Activated CD8-positive, alpha-beta memory T cell treated with anti-CD3 and anti-CD28 coated beads, Interleukin-2, amount 50 U/mL, for 24 hours (primary cell): Measurements from ENCODE around the gene ATOX1.
"Not testable (repeated sequence)": the region's sequence is repeated elsewhere in the genome, so short reads cannot be mapped to it uniquely, and the experiment has no call there.

Source experiments
- DNase-seq: peaks from one replicate; pipeline ENCODE4 v3.0.0-alpha.2; 2020; ENCODE audit errors: extremely low read depth

ATOX1 gene

GRCh38 chr5:151733358-151734063 lies 24.9 kb downstream of the ATOX1 start:
- no peak for DNase-seq

- DNase-seq, result no peak
These were observed 28.1 kb downstream of the ATOX1 start for GRCh38 chr5:151730381-151730780.

GRCh38 chr5:151729597-151729996 lies 28.8 kb downstream of the ATOX1 start:
- not testable (repeated sequence) for DNase-seq

- DNase-seq, result no peak
These were observed 34.1 kb downstream of the ATOX1 start for GRCh38 chr5:151724360-151724759.

- DNase-seq, result no peak
These were observed 35.9 kb downstream of the ATOX1 start for GRCh38 chr5:151722546-151722945.

GRCh38 chr5:151721812-151722391 lies 36.5 kb downstream of the ATOX1 start:
- DNase-seq, result no peak

- no peak for DNase-seq
These were observed 37.3 kb downstream of the ATOX1 start for GRCh38 chr5:151721087-151721646.

GRCh38 chr5:151720215-151720614 lies 38.2 kb downstream of the ATOX1 start:
- no peak for DNase-seq

GRCh38 chr5:151719228-151720000 lies 39.0 kb downstream of the ATOX1 start:
- no peak for DNase-seq

- DNase-seq, result no peak
These were observed 39.8 kb downstream of the ATOX1 start for GRCh38 chr5:151718646-151719045.

- no peak for DNase-seq
These were observed 40.3 kb downstream of the ATOX1 start for GRCh38 chr5:151718153-151718552.

GRCh38 chr5:151717416-151717815 lies 41.0 kb downstream of the ATOX1 start:
- no peak for DNase-seq

GRCh38 chr5:151709109-151709735 lies 49.2 kb downstream of the ATOX1 start:
- no peak for DNase-seq

GRCh38 chr5:151708126-151708525 lies 50.3 kb downstream of the ATOX1 start:
- DNase-seq, result no peak

GRCh38 chr5:151707567-151707966 lies 50.9 kb downstream of the ATOX1 start:
- no peak for DNase-seq

GRCh38 chr5:151706906-151707305 lies 51.5 kb downstream of the ATOX1 start:
- no peak for DNase-seq

- no peak for DNase-seq
These were observed 54.7 kb downstream of the ATOX1 start for GRCh38 chr5:151703780-151704179.

- no peak for DNase-seq
These were observed 55.2 kb downstream of the ATOX1 start for GRCh38 chr5:151703227-151703626.

GRCh38 chr5:151700820-151701219 lies 57.6 kb downstream of the ATOX1 start:
- DNase-seq, result no peak

GRCh38 chr5:151700296-151700695 lies 58.1 kb downstream of the ATOX1 start:
- DNase-seq, result no peak

GRCh38 chr5:151699071-151699901 lies 59.1 kb downstream of the ATOX1 start:
- DNase-seq, result no peak
